ENCODE measurements around the gene LEKR1.
"Not testable (repeated sequence)": the region's sequence is repeated elsewhere in the genome, so short reads cannot be mapped to it uniquely, and the experiment has no call there.

The LEKR1 gene

DNA sequence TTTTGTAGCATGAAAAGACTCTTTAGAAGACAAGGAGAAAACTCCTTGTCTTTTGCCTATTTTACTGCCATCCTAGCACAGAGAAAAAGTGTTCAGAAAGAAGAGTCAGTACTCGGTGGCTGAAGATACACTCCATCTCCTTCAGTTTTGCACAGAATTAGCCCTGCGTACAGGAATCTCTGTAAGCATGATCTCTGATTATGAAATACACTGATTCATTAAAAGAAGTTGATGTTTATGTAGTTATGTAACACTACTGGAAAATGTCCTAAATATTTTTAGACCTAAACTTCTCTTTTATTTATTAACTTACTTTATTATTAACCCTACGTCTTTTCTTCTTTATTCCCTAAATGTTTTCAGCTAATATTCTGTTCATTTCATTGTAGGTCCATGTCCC is 138.4 kb downstream of the LEKR1 start:
- H3K27me3 ChIP-seq (ENCODE audit: control insufficient read depth in 2 of 2, insufficient read depth in 2 of 2, low read length in 2 of 2) = no peaks in the 10 kb centered on the region
- no peak overlapping the region for H3K4me3 ChIP-seq (ENCODE audit: low read length in 2 of 2)
- H3K9ac ChIP-seq (ENCODE audit: low read depth in 1 of 2, low read length in 2 of 2) = no peak overlapping the region
- H3K27ac ChIP-seq (ENCODE audit: low read depth in 2 of 2, low read length in 2 of 2) = no peak overlapping the region
- no peaks in the 10 kb centered on the region for H3K36me3 ChIP-seq (ENCODE audit: control insufficient read depth in 2 of 2, insufficient read depth in 2 of 2, low read length in 2 of 2)
- no peaks in the 10 kb centered on the region for H3K4me1 ChIP-seq (ENCODE audit: control insufficient read depth in 2 of 2, insufficient read depth in 2 of 2, low read length in 2 of 2)
- H3K9me3 ChIP-seq (ENCODE audit: control insufficient read depth in 2 of 2, low read length in 2 of 2) = no peaks in the 10 kb centered on the region

DNA sequence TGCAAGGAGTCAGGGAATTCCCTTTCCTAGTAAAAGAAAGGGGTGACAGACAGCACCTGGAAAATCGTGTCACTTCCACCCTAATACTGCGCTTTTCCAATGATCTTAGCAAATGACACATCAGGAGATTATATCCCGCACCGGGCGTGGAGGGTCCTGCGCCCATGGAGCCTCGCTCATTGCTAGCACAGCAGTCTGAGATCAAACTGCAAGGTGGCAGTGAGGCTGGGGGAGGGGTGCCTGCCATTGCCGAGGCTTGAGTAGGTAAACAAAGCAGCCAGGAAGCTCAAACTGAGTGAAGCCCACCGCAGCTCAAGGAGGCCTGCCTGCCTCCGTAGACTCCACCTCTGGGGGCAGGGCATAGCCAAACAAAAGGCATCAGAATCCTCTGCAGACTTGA is 140.2 kb downstream of the LEKR1 start:
- H3K4me1 ChIP-seq (ENCODE audit: control insufficient read depth in 2 of 2, insufficient read depth in 2 of 2, low read length in 2 of 2); H3K27me3 ChIP-seq (ENCODE audit: control insufficient read depth in 2 of 2, insufficient read depth in 2 of 2, low read length in 2 of 2); H3K27ac ChIP-seq (ENCODE audit: low read depth in 2 of 2, low read length in 2 of 2); H3K36me3 ChIP-seq (ENCODE audit: control insufficient read depth in 2 of 2, insufficient read depth in 2 of 2, low read length in 2 of 2); H3K4me3 ChIP-seq (ENCODE audit: low read length in 2 of 2); H3K9ac ChIP-seq (ENCODE audit: low read depth in 1 of 2, low read length in 2 of 2); H3K9me3 ChIP-seq (ENCODE audit: control insufficient read depth in 2 of 2, low read length in 2 of 2): not testable (repeated sequence)

DNA sequence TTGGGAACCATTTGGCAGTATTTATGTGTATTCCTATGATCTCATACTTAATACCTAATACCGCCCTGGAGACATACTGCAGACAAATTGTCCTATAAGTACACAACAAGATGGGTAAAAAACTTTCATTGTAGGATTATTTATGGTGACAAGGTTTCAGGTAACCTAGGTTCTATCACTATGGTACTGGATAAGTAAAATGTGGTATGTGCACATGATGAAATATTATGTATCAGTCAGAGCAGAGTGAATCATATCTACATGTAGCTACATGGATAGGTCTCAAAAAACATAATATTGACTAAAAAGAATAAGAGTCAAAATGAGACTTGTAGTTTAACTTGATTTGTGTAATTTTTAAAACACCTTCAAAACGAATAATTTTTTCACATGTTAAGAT is 147.8 kb downstream of the LEKR1 start:
- H3K9me3 ChIP-seq (ENCODE audit: control insufficient read depth in 2 of 2, low read length in 2 of 2) = no peaks in the 10 kb centered on the region
- no peaks in the 10 kb centered on the region for H3K36me3 ChIP-seq (ENCODE audit: control insufficient read depth in 2 of 2, insufficient read depth in 2 of 2, low read length in 2 of 2)
- H3K4me3 ChIP-seq (ENCODE audit: low read length in 2 of 2) = no peak overlapping the region
- peaks cover 0 to 3% of the 10 kb centered on the region in 2 donors for H3K4me1 ChIP-seq (ENCODE audit: control insufficient read depth in 2 of 2, insufficient read depth in 2 of 2, low read length in 2 of 2)
- H3K9ac ChIP-seq (ENCODE audit: low read depth in 1 of 2, low read length in 2 of 2) = no peak overlapping the region
- no peak overlapping the region for H3K27ac ChIP-seq (ENCODE audit: low read depth in 2 of 2, low read length in 2 of 2)
- no peaks in the 10 kb centered on the region for H3K27me3 ChIP-seq (ENCODE audit: control insufficient read depth in 2 of 2, insufficient read depth in 2 of 2, low read length in 2 of 2)

DNA sequence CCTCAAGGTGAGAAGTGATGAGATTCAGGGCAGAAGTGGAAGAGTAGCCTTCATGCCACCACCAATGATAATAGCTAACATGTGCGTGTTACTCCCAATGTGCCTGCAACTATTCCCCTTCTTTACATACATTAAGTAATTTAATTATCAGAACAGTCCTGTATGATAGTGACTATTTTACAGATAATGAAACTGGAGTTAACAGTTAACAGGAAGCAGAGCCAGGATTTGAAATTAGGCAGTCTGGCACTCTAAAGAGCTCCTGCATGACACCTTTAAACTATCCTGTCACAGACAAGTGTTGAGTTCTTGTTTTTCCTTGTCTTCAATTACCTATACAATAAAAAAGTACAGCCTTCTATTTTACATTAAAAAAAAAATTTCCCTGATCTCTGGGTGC is 148.8 kb downstream of the LEKR1 start:
- H3K9ac ChIP-seq (ENCODE audit: low read depth in 1 of 2, low read length in 2 of 2) = no peak overlapping the region
- no peaks in the 10 kb centered on the region for H3K27me3 ChIP-seq (ENCODE audit: control insufficient read depth in 2 of 2, insufficient read depth in 2 of 2, low read length in 2 of 2)
- H3K4me1 ChIP-seq (ENCODE audit: control insufficient read depth in 2 of 2, insufficient read depth in 2 of 2, low read length in 2 of 2) = peaks cover 0 to 3% of the 10 kb centered on the region in 2 donors
- no peak overlapping the region for H3K4me3 ChIP-seq (ENCODE audit: low read length in 2 of 2)
- no peaks in the 10 kb centered on the region for H3K36me3 ChIP-seq (ENCODE audit: control insufficient read depth in 2 of 2, insufficient read depth in 2 of 2, low read length in 2 of 2)
- H3K9me3 ChIP-seq (ENCODE audit: control insufficient read depth in 2 of 2, low read length in 2 of 2) = no peaks in the 10 kb centered on the region
- H3K27ac ChIP-seq (ENCODE audit: low read depth in 2 of 2, low read length in 2 of 2) = no peak overlapping the region

DNA sequence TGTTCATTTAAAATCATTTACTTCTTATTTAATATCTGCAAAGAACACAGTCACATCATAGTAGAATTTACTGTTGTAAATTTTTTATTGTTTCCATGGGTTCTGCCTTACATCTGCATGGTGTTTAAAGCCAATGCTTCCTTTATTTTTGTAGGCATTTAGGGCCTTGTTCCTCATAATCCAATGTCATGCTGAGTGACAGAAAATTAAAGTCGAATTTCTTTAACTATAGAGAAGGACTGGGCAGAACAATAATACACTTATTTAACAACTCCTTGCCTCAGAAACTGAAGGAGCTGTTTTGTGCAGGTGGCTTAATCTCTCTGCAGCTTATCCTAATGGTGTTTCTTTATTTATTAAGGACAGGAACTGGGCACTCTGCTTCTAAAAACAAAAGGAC is 149.6 kb downstream of the LEKR1 start:
- no peaks in the 10 kb centered on the region for H3K36me3 ChIP-seq (ENCODE audit: control insufficient read depth in 2 of 2, insufficient read depth in 2 of 2, low read length in 2 of 2)
- no peak overlapping the region for H3K4me3 ChIP-seq (ENCODE audit: low read length in 2 of 2)
- no peak overlapping the region for H3K27ac ChIP-seq (ENCODE audit: low read depth in 2 of 2, low read length in 2 of 2)
- peaks cover 0 to 3% of the 10 kb centered on the region in 2 donors for H3K4me1 ChIP-seq (ENCODE audit: control insufficient read depth in 2 of 2, insufficient read depth in 2 of 2, low read length in 2 of 2)
- H3K9me3 ChIP-seq (ENCODE audit: control insufficient read depth in 2 of 2, low read length in 2 of 2) = no peaks in the 10 kb centered on the region
- H3K27me3 ChIP-seq (ENCODE audit: control insufficient read depth in 2 of 2, insufficient read depth in 2 of 2, low read length in 2 of 2) = no peaks in the 10 kb centered on the region
- H3K9ac ChIP-seq (ENCODE audit: low read depth in 1 of 2, low read length in 2 of 2) = no peak overlapping the region

DNA sequence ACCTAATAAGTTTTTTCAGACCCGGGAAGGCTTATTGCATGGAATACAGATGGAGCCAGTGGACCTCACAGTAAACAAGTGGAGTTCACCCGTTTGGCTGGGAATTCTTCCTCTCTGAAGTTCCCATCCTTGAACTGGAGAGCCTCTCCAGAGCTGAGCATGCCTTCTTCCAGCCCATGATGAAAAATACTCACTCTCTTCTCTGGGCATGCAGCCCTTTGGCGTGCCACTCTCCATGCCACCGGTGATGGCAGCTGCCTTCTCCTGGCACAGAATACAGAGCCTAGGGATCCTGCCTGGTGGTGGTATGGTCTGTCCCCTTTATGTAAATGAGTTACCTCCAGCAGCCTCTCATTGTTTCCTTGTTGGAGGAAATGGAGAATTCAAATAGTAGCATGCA is 150.8 kb downstream of the LEKR1 start:
- no peaks in the 10 kb centered on the region for H3K27me3 ChIP-seq (ENCODE audit: control insufficient read depth in 2 of 2, insufficient read depth in 2 of 2, low read length in 2 of 2)
- H3K27ac ChIP-seq (ENCODE audit: low read depth in 2 of 2, low read length in 2 of 2) = no peak overlapping the region
- H3K36me3 ChIP-seq (ENCODE audit: control insufficient read depth in 2 of 2, insufficient read depth in 2 of 2, low read length in 2 of 2) = no peaks in the 10 kb centered on the region
- peaks cover 0 to 3% of the 10 kb centered on the region in 2 donors for H3K4me1 ChIP-seq (ENCODE audit: control insufficient read depth in 2 of 2, insufficient read depth in 2 of 2, low read length in 2 of 2)
- H3K9me3 ChIP-seq (ENCODE audit: control insufficient read depth in 2 of 2, low read length in 2 of 2) = no peaks in the 10 kb centered on the region
- H3K9ac ChIP-seq (ENCODE audit: low read depth in 1 of 2, low read length in 2 of 2) = no peak overlapping the region
- H3K4me3 ChIP-seq (ENCODE audit: low read length in 2 of 2) = no peak overlapping the region

DNA sequence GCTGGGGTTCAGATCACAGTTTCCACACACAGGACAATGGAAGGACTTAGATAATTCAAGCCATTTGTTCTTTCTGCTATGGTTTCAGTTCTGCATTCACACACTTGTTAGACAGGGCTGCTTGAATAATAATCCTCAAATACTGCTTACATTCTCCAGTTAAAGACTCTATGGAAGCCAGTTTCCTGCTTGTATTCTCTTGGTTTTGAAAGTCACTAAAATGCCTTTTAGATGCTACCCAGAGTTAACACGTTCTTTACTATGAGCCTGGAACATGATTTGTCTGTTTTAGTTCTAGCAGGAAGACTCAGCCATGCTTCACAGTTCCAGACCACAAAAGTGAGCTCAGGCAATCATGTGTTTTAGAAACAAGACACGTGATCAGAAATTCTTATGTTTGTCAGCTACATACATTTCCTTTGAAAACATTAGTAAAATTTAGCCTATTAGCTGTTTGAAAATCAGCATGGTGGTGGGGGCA is 152.4 kb downstream of the LEKR1 start:
- Histone ChIP-seq H3K27me3 (ENCODE audit: control insufficient read depth in 2 of 2, insufficient read depth in 2 of 2, low read length in 2 of 2) (no peaks in the 10 kb centered on the region), H3K9ac (ENCODE audit: low read depth in 1 of 2, low read length in 2 of 2) (no peak overlapping the region), H3K36me3 (ENCODE audit: control insufficient read depth in 2 of 2, insufficient read depth in 2 of 2, low read length in 2 of 2) (no peaks in the 10 kb centered on the region), H3K27ac (ENCODE audit: low read depth in 2 of 2, low read length in 2 of 2) (peak overlapping the region in 1 of 2 donors; percentile 41), H3K4me1 (ENCODE audit: control insufficient read depth in 2 of 2, insufficient read depth in 2 of 2, low read length in 2 of 2) (peaks cover 0 to 3% of the 10 kb centered on the region in 2 donors), H3K4me3 (ENCODE audit: low read length in 2 of 2) (no peak overlapping the region), H3K9me3 (ENCODE audit: control insufficient read depth in 2 of 2, low read length in 2 of 2) (no peaks in the 10 kb centered on the region)

DNA sequence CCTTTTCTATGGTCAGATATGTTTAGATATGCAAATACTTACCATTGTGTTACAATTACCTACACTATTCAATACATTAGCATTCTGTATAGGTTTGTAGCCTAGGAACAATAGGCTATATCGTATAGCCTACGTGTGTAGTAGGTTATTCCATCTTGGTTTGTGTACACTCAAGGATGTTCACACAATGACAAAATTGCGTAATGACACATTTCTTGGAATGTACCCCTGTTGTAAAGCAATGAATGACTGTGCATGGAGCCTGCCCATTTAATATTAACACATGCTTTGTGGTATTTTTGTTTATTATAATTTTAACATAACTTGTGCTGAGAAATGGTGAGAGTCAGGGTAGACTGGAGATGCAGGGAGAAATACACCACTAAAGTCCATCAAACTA is 154.9 kb downstream of the LEKR1 start:
- no peaks in the 10 kb centered on the region for H3K9me3 ChIP-seq (ENCODE audit: control insufficient read depth in 2 of 2, low read length in 2 of 2)
- no peaks in the 10 kb centered on the region for H3K36me3 ChIP-seq (ENCODE audit: control insufficient read depth in 2 of 2, insufficient read depth in 2 of 2, low read length in 2 of 2)
- H3K27me3 ChIP-seq (ENCODE audit: control insufficient read depth in 2 of 2, insufficient read depth in 2 of 2, low read length in 2 of 2) = no peaks in the 10 kb centered on the region
- no peak overlapping the region for H3K4me3 ChIP-seq (ENCODE audit: low read length in 2 of 2)
- H3K27ac ChIP-seq (ENCODE audit: low read depth in 2 of 2, low read length in 2 of 2) = no peak overlapping the region
- H3K9ac ChIP-seq (ENCODE audit: low read depth in 1 of 2, low read length in 2 of 2) = no peak overlapping the region
- peaks cover 0 to 3% of the 10 kb centered on the region in 2 donors for H3K4me1 ChIP-seq (ENCODE audit: control insufficient read depth in 2 of 2, insufficient read depth in 2 of 2, low read length in 2 of 2)

DNA sequence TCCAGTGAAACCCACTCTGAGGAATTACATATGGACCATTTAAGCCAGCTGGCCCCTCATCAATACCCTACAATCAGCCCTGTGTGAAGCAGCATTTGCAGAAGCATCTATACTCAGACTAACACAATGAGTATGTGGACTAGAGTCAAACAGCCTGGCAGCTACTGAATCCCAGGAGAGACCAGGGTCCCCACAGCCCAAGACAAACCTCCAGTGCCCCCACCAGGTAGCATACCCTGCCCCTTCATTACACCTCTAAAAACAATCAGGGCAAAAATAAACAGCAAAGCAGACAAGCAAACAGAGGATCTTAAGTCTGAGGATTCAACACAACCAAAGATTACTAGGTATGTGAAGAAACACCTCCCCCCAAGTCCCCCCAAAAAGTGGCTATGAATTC is 157.4 kb downstream of the LEKR1 start:
- Histone ChIP-seq H3K4me1 (ENCODE audit: control insufficient read depth in 2 of 2, insufficient read depth in 2 of 2, low read length in 2 of 2) (peaks cover 0 to 3% of the 10 kb centered on the region in 2 donors), H3K36me3 (ENCODE audit: control insufficient read depth in 2 of 2, insufficient read depth in 2 of 2, low read length in 2 of 2) (no peaks in the 10 kb centered on the region), H3K27me3 (ENCODE audit: control insufficient read depth in 2 of 2, insufficient read depth in 2 of 2, low read length in 2 of 2) (no peaks in the 10 kb centered on the region), H3K9ac (ENCODE audit: low read depth in 1 of 2, low read length in 2 of 2) (no peak overlapping the region), H3K9me3 (ENCODE audit: control insufficient read depth in 2 of 2, low read length in 2 of 2) (no peaks in the 10 kb centered on the region), H3K27ac (ENCODE audit: low read depth in 2 of 2, low read length in 2 of 2) (no peak overlapping the region), H3K4me3 (ENCODE audit: low read length in 2 of 2) (no peak overlapping the region)

DNA sequence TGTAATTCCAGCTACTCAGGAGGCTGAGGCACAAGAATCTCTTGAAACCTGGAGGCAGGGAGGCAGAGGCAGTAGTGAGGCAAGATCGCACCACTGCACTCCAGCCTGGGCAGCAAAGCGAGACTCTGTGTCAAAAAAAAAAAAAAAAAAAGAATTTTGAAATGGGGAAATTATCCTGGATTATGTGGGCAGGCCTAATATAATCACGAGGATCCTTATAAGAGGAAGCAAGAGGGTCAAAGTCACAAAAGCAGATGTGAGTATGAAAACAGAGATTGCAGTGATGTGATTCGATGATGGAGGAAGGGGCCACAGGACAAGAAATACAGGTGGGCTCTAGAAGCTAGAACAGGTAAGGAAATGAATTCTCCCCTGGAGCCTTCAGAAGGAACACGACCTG is 159.6 kb downstream of the LEKR1 start:
- no peak overlapping the region for H3K27ac ChIP-seq (ENCODE audit: low read depth in 2 of 2, low read length in 2 of 2)
- H3K9ac ChIP-seq (ENCODE audit: low read depth in 1 of 2, low read length in 2 of 2) = no peak overlapping the region
- H3K27me3 ChIP-seq (ENCODE audit: control insufficient read depth in 2 of 2, insufficient read depth in 2 of 2, low read length in 2 of 2) = no peaks in the 10 kb centered on the region
- no peaks in the 10 kb centered on the region for H3K36me3 ChIP-seq (ENCODE audit: control insufficient read depth in 2 of 2, insufficient read depth in 2 of 2, low read length in 2 of 2)
- no peak overlapping the region for H3K4me3 ChIP-seq (ENCODE audit: low read length in 2 of 2)
- H3K9me3 ChIP-seq (ENCODE audit: control insufficient read depth in 2 of 2, low read length in 2 of 2) = no peaks in the 10 kb centered on the region
- H3K4me1 ChIP-seq (ENCODE audit: control insufficient read depth in 2 of 2, insufficient read depth in 2 of 2, low read length in 2 of 2) = no peaks in the 10 kb centered on the region

DNA sequence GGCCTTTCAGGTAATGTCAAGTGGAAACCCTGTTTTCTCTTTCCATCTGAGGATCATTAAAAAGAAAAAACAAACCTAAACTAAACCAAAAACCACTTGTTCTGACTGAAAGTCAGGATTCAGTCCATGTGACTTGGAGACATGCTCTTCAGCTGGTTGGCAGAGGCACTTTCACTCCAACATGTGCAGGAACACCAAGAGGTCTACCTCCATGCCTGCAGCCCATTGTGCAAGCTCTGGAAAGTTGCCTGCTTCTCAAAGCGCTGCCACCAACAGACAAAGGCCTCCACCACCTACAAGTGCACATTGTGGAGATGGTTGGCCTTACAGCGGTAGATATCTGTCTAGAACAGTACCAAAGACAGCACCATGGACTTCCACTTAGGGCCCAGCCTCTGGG is 161.8 kb downstream of the LEKR1 start:
- Histone ChIP-seq H3K36me3 (ENCODE audit: control insufficient read depth in 2 of 2, insufficient read depth in 2 of 2, low read length in 2 of 2) (no peaks in the 10 kb centered on the region), H3K9ac (ENCODE audit: low read depth in 1 of 2, low read length in 2 of 2) (no peak overlapping the region), H3K27ac (ENCODE audit: low read depth in 2 of 2, low read length in 2 of 2) (no peak overlapping the region), H3K4me1 (ENCODE audit: control insufficient read depth in 2 of 2, insufficient read depth in 2 of 2, low read length in 2 of 2) (no peaks in the 10 kb centered on the region), H3K27me3 (ENCODE audit: control insufficient read depth in 2 of 2, insufficient read depth in 2 of 2, low read length in 2 of 2) (no peaks in the 10 kb centered on the region), H3K9me3 (ENCODE audit: control insufficient read depth in 2 of 2, low read length in 2 of 2) (no peaks in the 10 kb centered on the region), H3K4me3 (ENCODE audit: low read length in 2 of 2) (no peak overlapping the region)
